ENCODE results near the gene SLC37A1.

DNA sequence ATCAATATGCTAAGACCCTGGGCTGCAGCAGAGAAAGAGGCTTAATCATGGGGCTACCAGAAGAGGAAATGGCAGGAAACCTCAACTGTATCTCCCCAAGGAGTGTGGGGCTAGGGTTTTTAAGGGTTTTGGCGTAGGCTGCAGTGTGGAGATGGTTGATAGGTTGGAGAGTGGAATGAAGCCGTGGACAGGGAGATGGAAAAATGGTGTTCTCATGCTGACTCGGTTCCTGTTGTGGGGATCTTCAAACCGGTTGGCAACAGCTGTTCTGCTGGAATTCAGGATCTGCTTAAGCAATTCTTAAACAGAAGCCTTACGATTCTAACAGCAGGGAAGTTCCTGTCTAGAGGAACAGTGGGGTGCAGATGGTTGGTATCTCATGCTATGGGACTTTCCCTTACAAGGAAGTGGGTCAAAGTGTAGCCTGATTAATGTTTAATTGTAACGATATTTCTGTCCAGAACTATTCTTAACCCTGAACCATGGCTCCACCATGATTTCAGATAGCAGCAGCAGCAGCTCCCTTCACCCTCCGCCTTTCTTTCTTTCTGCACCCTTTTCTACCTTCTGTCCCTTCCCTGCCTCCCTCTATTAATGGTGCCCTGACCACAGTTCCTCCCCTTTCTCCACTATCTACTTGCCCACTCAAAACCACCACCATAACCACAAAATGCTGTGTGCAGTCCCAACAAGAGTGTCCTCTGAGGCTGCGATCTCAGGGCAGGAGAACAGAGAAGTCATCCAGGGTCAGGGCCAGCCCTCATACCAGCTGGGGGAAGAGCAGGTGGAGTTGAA, 48.4 kb upstream of the SLC37A1 start:
- TF ChIP-seq, protein P1, sequence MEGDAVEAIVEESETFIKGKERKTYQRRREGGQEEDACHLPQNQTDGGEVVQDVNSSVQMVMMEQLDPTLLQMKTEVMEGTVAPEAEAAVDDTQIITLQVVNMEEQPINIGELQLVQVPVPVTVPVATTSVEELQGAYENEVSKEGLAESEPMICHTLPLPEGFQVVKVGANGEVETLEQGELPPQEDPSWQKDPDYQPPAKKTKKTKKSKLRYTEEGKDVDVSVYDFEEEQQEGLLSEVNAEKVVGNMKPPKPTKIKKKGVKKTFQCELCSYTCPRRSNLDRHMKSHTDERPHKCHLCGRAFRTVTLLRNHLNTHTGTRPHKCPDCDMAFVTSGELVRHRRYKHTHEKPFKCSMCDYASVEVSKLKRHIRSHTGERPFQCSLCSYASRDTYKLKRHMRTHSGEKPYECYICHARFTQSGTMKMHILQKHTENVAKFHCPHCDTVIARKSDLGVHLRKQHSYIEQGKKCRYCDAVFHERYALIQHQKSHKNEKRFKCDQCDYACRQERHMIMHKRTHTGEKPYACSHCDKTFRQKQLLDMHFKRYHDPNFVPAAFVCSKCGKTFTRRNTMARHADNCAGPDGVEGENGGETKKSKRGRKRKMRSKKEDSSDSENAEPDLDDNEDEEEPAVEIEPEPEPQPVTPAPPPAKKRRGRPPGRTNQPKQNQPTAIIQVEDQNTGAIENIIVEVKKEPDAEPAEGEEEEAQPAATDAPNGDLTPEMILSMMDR (IDR thresholded peaks at IDR 0.05; ENCODE audit: borderline replicate concordance, extremely low read depth, low read length, poor library complexity, severe bottlenecking), result no peak
- no peak for TF ChIP-seq EZH2 (IDR thresholded peaks at IDR 0.05; ENCODE audit: borderline replicate concordance, low read depth, low read length, severe bottlenecking)
